NB4 (cell line): Measurements from ENCODE around the gene C1QTNF1.

ENCODE experiments used
- MYC ChIP-seq: IDR thresholded peaks from 2 replicates; pipeline ENCODE4 v1.6.1; 2011; ENCODE audit warnings: low read depth, low read length
- POLR2A ChIP-seq: IDR thresholded peaks from 2 replicates; pipeline ENCODE4 v1.6.1; 2011; ENCODE audit warnings: mild to moderate bottlenecking; ENCODE audit not compliant: insufficient read length; ENCODE audit errors: extremely low read depth
- TF ChIP-seq, protein P1 (sequence below): IDR thresholded peaks from one replicate; pipeline ENCODE4 v1.5.1; 2012; ENCODE audit warnings: low read depth, low read length

DNA sequence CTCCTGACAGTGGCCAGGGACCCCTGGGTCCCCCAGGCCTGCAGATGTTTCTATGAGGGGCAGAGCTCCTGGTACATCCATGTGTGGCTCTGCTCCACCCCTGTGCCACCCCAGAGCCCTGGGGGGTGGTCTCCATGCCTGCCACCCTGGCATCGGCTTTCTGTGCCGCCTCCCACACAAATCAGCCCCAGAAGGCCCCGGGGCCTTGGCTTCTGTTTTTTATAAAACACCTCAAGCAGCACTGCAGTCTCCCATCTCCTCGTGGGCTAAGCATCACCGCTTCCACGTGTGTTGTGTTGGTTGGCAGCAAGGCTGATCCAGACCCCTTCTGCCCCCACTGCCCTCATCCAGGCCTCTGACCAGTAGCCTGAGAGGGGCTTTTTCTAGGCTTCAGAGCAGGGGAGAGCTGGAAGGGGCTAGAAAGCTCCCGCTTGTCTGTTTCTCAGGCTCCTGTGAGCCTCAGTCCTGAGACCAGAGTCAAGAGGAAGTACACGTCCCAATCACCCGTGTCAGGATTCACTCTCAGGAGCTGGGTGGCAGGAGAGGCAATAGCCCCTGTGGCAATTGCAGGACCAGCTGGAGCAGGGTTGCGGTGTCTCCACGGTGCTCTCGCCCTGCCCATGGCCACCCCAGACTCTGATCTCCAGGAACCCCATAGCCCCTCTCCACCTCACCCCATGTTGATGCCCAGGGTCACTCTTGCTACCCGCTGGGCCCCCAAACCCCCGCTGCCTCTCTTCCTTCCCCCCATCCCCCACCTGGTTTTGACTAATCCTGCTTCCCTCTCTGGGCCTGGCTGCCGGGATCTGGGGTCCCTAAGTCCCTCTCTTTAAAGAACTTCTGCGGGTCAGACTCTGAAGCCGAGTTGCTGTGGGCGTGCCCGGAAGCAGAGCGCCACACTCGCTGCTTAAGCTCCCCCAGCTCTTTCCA, 25.1 kb downstream of the C1QTNF1 start:
- TF ChIP-seq, protein P1, sequence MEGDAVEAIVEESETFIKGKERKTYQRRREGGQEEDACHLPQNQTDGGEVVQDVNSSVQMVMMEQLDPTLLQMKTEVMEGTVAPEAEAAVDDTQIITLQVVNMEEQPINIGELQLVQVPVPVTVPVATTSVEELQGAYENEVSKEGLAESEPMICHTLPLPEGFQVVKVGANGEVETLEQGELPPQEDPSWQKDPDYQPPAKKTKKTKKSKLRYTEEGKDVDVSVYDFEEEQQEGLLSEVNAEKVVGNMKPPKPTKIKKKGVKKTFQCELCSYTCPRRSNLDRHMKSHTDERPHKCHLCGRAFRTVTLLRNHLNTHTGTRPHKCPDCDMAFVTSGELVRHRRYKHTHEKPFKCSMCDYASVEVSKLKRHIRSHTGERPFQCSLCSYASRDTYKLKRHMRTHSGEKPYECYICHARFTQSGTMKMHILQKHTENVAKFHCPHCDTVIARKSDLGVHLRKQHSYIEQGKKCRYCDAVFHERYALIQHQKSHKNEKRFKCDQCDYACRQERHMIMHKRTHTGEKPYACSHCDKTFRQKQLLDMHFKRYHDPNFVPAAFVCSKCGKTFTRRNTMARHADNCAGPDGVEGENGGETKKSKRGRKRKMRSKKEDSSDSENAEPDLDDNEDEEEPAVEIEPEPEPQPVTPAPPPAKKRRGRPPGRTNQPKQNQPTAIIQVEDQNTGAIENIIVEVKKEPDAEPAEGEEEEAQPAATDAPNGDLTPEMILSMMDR: no peak
- TF ChIP-seq POLR2A (no peak), MYC (no peak)
